ENCODE results near the gene APC2.

Gene APC2

DNA sequence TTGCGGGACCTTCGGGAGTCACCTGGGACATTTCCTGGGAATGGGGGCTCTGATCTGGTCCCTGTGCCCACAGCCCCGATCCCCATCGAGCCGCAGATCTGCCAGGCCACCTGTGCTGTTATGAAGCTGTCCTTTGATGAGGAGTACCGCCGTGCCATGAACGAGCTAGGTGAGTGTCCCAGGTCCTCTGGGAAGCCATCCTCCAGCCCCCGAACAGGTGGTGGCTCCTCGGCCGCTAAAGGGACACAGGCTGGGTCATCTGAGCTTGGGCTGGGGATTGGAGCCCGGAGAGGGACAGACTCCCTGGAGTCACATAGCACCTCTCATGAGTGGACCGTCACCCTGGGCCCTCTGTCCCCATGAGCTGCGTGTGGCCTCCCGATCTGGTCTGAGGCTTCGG lies 8.0 kb downstream of the APC2 start:
- no peaks in the 10 kb centered on the region; the same call in 1 of the 2 replicates for H3K36me3 ChIP-seq (ENCODE audit: control insufficient read depth, insufficient read depth, low read length)
- DNase-seq (ENCODE audit: low read depth, low spot score): no peak
- no peaks in the 10 kb centered on the region; the same call in 1 of the 2 replicates for H3K27me3 ChIP-seq (ENCODE audit: control insufficient read depth, insufficient read depth, low read length)
- no peak overlapping the region for H3K4me3 ChIP-seq (ENCODE audit: low read length)
- no peaks in the 10 kb centered on the region for H3K9me3 ChIP-seq (ENCODE audit: control insufficient read depth, insufficient read depth, low read length)
- WGBS (ENCODE audit: insufficient coverage, insufficient read length): no CpG with 5 or more reads among the region's 16 CpGs
- H3K27ac ChIP-seq (ENCODE audit: low read length): no peak overlapping the region
- peaks cover 13% of the 10 kb centered on the region for H3K4me1 ChIP-seq (ENCODE audit: control insufficient read depth, insufficient read depth, low read length)

GRCh38 chr19:1459479-1459878 lies 9.6 kb downstream of the APC2 start:
- no peak for DNase-seq (ENCODE audit: low read depth, low spot score)
- H3K27me3 ChIP-seq (ENCODE audit: control insufficient read depth, insufficient read depth, low read length): peaks cover 2% of the 10 kb centered on the region; the same call in 1 of the 2 replicates
- H3K4me1 ChIP-seq (ENCODE audit: control insufficient read depth, insufficient read depth, low read length): peaks cover 11% of the 10 kb centered on the region
- H3K4me3 ChIP-seq (ENCODE audit: low read length): no peak overlapping the region
- no peaks in the 10 kb centered on the region; the same call in 1 of the 2 replicates for H3K36me3 ChIP-seq (ENCODE audit: control insufficient read depth, insufficient read depth, low read length)
- no peak overlapping the region for H3K27ac ChIP-seq (ENCODE audit: low read length)
- WGBS (ENCODE audit: insufficient coverage, insufficient read length): no CpG with 5 or more reads among the region's 9 CpGs
- H3K9me3 ChIP-seq (ENCODE audit: control insufficient read depth, insufficient read depth, low read length): no peaks in the 10 kb centered on the region

DNA sequence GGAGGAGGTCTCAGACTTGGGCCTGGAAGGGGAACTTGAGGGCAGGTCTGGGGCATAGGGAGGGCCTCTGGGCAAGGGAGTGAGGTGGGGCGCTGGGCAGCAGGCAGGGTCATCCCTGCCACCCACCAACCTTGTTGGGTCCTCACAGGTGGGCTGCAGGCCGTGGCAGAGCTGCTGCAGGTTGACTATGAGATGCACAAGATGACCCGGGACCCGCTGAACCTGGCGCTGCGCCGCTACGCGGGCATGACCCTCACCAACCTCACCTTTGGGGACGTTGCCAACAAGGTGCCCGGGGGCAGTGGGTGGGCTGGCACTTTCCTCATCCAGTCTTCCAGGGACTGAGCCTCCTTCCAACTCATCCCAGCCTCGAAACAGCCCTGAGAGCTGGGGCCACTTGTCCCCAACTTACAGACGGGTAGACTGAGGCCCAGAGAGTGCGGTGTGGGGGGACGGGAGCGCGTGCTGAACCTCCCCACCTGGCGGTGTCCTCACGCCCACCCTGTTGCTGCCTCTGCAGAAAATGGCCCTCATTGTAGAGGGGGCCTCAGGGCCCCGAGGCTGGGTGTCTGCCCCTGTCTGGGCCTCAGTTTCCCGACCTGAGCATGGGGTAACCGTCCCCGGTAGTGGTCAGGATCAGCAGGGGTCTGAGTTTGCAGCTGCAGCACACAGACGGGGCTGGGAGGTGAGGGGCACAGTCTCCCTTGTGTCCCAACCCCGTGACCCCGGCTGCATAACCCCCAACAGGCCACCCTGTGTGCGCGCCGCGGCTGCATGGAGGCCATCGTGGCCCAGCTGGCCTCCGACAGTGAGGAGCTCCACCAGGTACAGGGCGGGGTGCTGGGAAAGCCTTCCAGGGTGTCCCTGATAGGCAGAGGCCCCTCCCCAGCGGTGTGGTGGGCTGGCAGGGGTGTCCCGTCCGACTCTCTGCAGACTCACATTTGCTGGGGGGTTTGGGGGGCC lies 10.4 kb downstream of the APC2 start:
- Histone ChIP-seq H3K27me3 (ENCODE audit: control insufficient read depth, insufficient read depth, low read length) (peaks cover 9% of the 10 kb centered on the region; the same call in 1 of the 2 replicates), H3K27ac (ENCODE audit: low read length) (no peak overlapping the region), H3K9me3 (ENCODE audit: control insufficient read depth, insufficient read depth, low read length) (no peaks in the 10 kb centered on the region), H3K4me1 (ENCODE audit: control insufficient read depth, insufficient read depth, low read length) (peaks cover 12% of the 10 kb centered on the region), H3K4me3 (ENCODE audit: low read length) (no peak overlapping the region), H3K36me3 (ENCODE audit: control insufficient read depth, insufficient read depth, low read length) (no peaks in the 10 kb centered on the region; the same call in 1 of the 2 replicates)
- no CpG with 5 or more reads among the region's 36 CpGs for WGBS (ENCODE audit: insufficient coverage, insufficient read length)
- no peak for DNase-seq (ENCODE audit: low read depth, low spot score)

GRCh38 chr19:1461862-1462261 lies 11.9 kb downstream of the APC2 start:
- Histone ChIP-seq H3K4me1 (ENCODE audit: control insufficient read depth, insufficient read depth, low read length) (peaks cover 10% of the 10 kb centered on the region; the same call in 1 of the 2 replicates), H3K9me3 (ENCODE audit: control insufficient read depth, insufficient read depth, low read length) (no peaks in the 10 kb centered on the region), H3K27me3 (ENCODE audit: control insufficient read depth, insufficient read depth, low read length) (peaks cover 23% of the 10 kb centered on the region; the same call in 1 of the 2 replicates), H3K4me3 (ENCODE audit: low read length) (no peak overlapping the region), H3K36me3 (ENCODE audit: control insufficient read depth, insufficient read depth, low read length) (no peaks in the 10 kb centered on the region; the same call in 1 of the 2 replicates), H3K27ac (ENCODE audit: low read length) (no peak overlapping the region)
- no CpG with 5 or more reads among the region's 24 CpGs for WGBS (ENCODE audit: insufficient coverage, insufficient read length)
- no peak for DNase-seq (ENCODE audit: low read depth, low spot score)

DNA sequence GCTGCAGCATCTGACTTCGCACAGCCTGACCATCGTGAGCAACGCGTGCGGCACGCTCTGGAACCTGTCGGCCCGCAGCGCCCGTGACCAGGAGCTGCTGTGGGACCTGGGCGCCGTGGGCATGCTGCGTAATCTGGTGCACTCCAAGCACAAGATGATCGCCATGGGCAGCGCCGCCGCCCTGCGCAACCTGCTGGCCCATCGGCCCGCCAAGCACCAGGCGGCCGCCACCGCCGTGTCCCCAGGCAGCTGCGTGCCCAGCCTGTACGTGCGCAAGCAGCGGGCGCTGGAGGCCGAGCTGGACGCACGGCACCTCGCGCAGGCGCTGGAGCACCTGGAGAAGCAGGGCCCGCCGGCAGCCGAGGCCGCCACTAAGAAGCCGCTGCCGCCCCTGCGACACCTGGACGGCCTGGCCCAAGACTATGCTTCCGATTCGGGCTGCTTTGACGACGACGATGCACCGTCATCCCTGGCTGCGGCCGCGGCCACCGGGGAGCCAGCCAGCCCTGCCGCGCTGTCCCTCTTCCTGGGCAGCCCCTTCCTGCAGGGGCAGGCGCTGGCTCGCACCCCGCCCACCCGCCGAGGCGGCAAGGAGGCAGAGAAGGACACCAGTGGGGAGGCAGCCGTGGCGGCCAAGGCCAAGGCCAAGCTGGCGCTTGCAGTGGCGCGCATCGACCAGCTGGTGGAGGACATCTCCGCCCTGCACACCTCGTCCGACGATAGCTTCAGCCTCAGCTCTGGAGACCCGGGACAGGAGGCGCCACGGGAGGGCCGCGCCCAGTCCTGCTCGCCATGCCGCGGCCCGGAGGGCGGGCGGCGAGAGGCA lies 15.5 kb downstream of the APC2 start:
- no peak for DNase-seq (ENCODE audit: low read depth, low spot score)
- peaks cover 51% of the 10 kb centered on the region for H3K27me3 ChIP-seq (ENCODE audit: control insufficient read depth, insufficient read depth, low read length)
- no CpG with 5 or more reads among the region's 83 CpGs for WGBS (ENCODE audit: insufficient coverage, insufficient read length)

GRCh38 chr19:1466018-1466460 lies 16.1 kb downstream of the APC2 start:
- H3K27ac ChIP-seq (ENCODE audit: low read length): no peak overlapping the region
- H3K4me3 ChIP-seq (ENCODE audit: low read length): no peak overlapping the region
- peaks cover 12% of the 10 kb centered on the region; the same call in 1 of the 2 replicates for H3K4me1 ChIP-seq (ENCODE audit: control insufficient read depth, insufficient read depth, low read length)
- peaks cover 51% of the 10 kb centered on the region for H3K27me3 ChIP-seq (ENCODE audit: control insufficient read depth, insufficient read depth, low read length)
- H3K36me3 ChIP-seq (ENCODE audit: control insufficient read depth, insufficient read depth, low read length): no peaks in the 10 kb centered on the region; the same call in 1 of the 2 replicates
- DNase-seq (ENCODE audit: low read depth, low spot score): no peak
- H3K9me3 ChIP-seq (ENCODE audit: control insufficient read depth, insufficient read depth, low read length): no peaks in the 10 kb centered on the region
- no CpG with 5 or more reads among the region's 41 CpGs for WGBS (ENCODE audit: insufficient coverage, insufficient read length)

More for the DNA sequence above, 15.5 kb downstream of the APC2 start:
- Histone ChIP-seq H3K36me3 (ENCODE audit: control insufficient read depth, insufficient read depth, low read length) (no peaks in the 10 kb centered on the region; the same call in 1 of the 2 replicates), H3K9me3 (ENCODE audit: control insufficient read depth, insufficient read depth, low read length) (no peaks in the 10 kb centered on the region), H3K4me3 (ENCODE audit: low read length) (no peak overlapping the region), H3K27ac (ENCODE audit: low read length) (no peak overlapping the region), H3K4me1 (ENCODE audit: control insufficient read depth, insufficient read depth, low read length) (peaks cover 11% of the 10 kb centered on the region; the same call in 1 of the 2 replicates)

GRCh38 chr19:1466461-1467214 lies 16.7 kb downstream of the APC2 start:
- Histone ChIP-seq H3K27me3 (ENCODE audit: control insufficient read depth, insufficient read depth, low read length) (peaks cover 54% of the 10 kb centered on the region), H3K36me3 (ENCODE audit: control insufficient read depth, insufficient read depth, low read length) (no peaks in the 10 kb centered on the region; the same call in 1 of the 2 replicates), H3K9me3 (ENCODE audit: control insufficient read depth, insufficient read depth, low read length) (no peaks in the 10 kb centered on the region), H3K4me1 (ENCODE audit: control insufficient read depth, insufficient read depth, low read length) (peaks cover 15% of the 10 kb centered on the region), H3K27ac (ENCODE audit: low read length) (no peak overlapping the region), H3K4me3 (ENCODE audit: low read length) (peak overlapping the region; percentile 1; the same call in 1 of the 2 replicates)
- no peak for DNase-seq (ENCODE audit: low read depth, low spot score)
- no CpG with 5 or more reads among the region's 70 CpGs for WGBS (ENCODE audit: insufficient coverage, insufficient read length)

GRCh38 chr19:1467215-1467489 lies 17.2 kb downstream of the APC2 start:
- no CpG with 5 or more reads among the region's 36 CpGs for WGBS (ENCODE audit: insufficient coverage, insufficient read length)
- Histone ChIP-seq H3K27ac (ENCODE audit: low read length) (no peak overlapping the region), H3K27me3 (ENCODE audit: control insufficient read depth, insufficient read depth, low read length) (peaks cover 57% of the 10 kb centered on the region), H3K4me1 (ENCODE audit: control insufficient read depth, insufficient read depth, low read length) (peaks cover 15% of the 10 kb centered on the region), H3K9me3 (ENCODE audit: control insufficient read depth, insufficient read depth, low read length) (no peaks in the 10 kb centered on the region), H3K4me3 (ENCODE audit: low read length) (0 out of 2 replicates have a peak overlapping the region, but pooled peaks have one; percentile 1), H3K36me3 (ENCODE audit: control insufficient read depth, insufficient read depth, low read length) (no peaks in the 10 kb centered on the region; the same call in 1 of the 2 replicates)
- no peak for DNase-seq (ENCODE audit: low read depth, low spot score)

DNA sequence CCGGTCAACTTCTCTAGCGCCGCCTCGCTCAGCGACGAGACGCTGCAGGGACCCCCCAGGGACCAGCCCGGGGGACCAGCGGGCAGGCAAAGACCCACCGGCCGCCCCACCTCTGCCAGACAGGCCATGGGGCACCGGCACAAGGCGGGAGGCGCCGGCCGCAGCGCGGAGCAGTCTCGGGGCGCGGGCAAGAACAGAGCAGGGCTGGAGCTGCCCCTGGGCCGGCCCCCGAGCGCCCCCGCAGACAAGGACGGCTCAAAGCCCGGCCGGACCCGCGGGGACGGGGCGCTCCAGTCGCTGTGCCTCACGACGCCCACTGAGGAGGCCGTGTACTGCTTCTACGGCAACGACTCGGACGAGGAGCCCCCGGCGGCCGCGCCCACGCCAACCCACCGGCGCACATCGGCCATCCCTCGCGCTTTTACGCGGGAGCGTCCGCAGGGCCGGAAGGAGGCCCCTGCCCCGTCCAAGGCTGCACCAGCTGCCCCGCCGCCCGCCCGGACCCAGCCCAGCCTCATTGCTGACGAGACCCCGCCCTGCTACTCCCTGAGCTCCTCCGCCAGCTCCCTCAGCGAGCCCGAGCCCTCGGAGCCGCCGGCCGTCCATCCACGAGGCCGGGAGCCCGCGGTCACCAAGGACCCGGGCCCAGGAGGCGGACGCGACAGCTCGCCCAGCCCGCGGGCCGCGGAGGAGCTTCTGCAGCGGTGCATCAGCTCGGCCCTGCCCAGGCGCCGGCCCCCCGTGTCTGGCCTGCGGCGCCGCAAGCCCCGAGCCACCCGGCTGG lies 17.8 kb downstream of the APC2 start:
- H3K36me3 ChIP-seq (ENCODE audit: control insufficient read depth, insufficient read depth, low read length): no peaks in the 10 kb centered on the region; the same call in 1 of the 2 replicates
- no peak overlapping the region for H3K4me3 ChIP-seq (ENCODE audit: low read length)
- no peak overlapping the region for H3K27ac ChIP-seq (ENCODE audit: low read length)
- no peak for DNase-seq (ENCODE audit: low read depth, low spot score)
- no CpG with 5 or more reads among the region's 92 CpGs for WGBS (ENCODE audit: insufficient coverage, insufficient read length)
- H3K4me1 ChIP-seq (ENCODE audit: control insufficient read depth, insufficient read depth, low read length): peaks cover 15% of the 10 kb centered on the region
- H3K27me3 ChIP-seq (ENCODE audit: control insufficient read depth, insufficient read depth, low read length): peaks cover 59% of the 10 kb centered on the region
- no peaks in the 10 kb centered on the region for H3K9me3 ChIP-seq (ENCODE audit: control insufficient read depth, insufficient read depth, low read length)

Data from iPS DF 6.9 (cell line).